Tibial nerve (tissue), 4 donors: ENCODE data around the gene STARD8. TPM values are rescaled to one million over a fixed set of nuclear protein-coding genes. Genes with fewer than 3 reads are reported as not detected.

Source experiments
- DNase-seq, 2 donors: peaks; one replicate each; pipeline ENCODE4 v3.0.0-alpha.2; 2019; ENCODE audit warnings: low spot score in 2 of 2
- H3K27ac ChIP-seq, 4 donors: fragments of 200-600 bp; sonication (generic) in 3 of 4; one replicate each; pipeline ENCODE4 v1.5.1; 2017 to 2019; ENCODE audit warnings: mild to moderate bottlenecking in 1 of 4
- H3K27me3 ChIP-seq, 2 donors: fragments of 200-600 bp; sonication (generic) in 1 of 2; one replicate each; pipeline versions ENCODE4 v1.5.1 to v1.6.0; 2017 to 2019
- H3K36me3 ChIP-seq, 3 donors: fragments of 200-600 bp; sonication (generic); one replicate each; pipeline ENCODE4 v1.5.1; 2018 to 2019
- H3K4me1 ChIP-seq, 4 donors: fragments of 200-600 bp; sonication (generic) in 3 of 4; one replicate each; pipeline ENCODE4 v1.5.1; 2017 to 2019
- H3K4me3 ChIP-seq, 4 donors: fragments of 200-600 bp; sonication (generic) in 3 of 4; one replicate each; pipeline ENCODE4 v1.5.1; 2017 to 2019; ENCODE audit warnings: mild to moderate bottlenecking in 1 of 4, moderate library complexity in 1 of 4
- H3K9me3 ChIP-seq, 4 donors: fragments of 200-600 bp; sonication (generic) in 3 of 4; one replicate each; pipeline ENCODE4 v1.5.1; 2017 to 2019
- CTCF ChIP-seq, 5 experiments: fragments of 200-600 bp in 3 of 5; fragments of 450-650 bp in 2 of 5; sonication (generic) in 3 of 5; IDR thresholded peaks; one replicate each; pipeline ENCODE4 v1.5.1; 2016 to 2019; ENCODE audit warnings: antibody characterized with exemption in 5 of 5, mild to moderate bottlenecking in 3 of 5, moderate library complexity in 2 of 5
- EP300 ChIP-seq, 2 donors: sonication (generic); formaldehyde crosslinking; IDR thresholded peaks; one replicate each; pipeline ENCODE4 v1.6.1; 2017; ENCODE audit warnings: antibody characterized with exemption in 2 of 2, mild to moderate bottlenecking in 1 of 2
- POLR2A ChIP-seq, 2 donors: fragments of 450-650 bp; IDR thresholded peaks; one replicate each; pipeline ENCODE4 v1.6.1; 2017; ENCODE audit warnings: antibody characterized with exemption in 2 of 2, mild to moderate bottlenecking in 2 of 2, moderate library complexity in 2 of 2
- WGBS, 2 donors: methylation state at CpG; one replicate each; pipeline ENCODE4 v1.1.5; 2018; 5-methylcytosine and 5-hydroxymethylcytosine counted together
- total RNA-seq, 4 donors: library from RNA; depleted of rRNA; stranded (reverse); fragments of >200 nt; gene quantifications; one replicate each; pipeline ENCODE4 v1.1.0, GENCODE V29; 2016

STARD8 gene
- total RNA-seq, 4 donors from 2014 or later = 20.7 to 30.8 (median 22.0) TPM

GRCh38 chrX:68695206-68695845 lies 47.9 kb downstream of the STARD8 start:
- H3K4me1 ChIP-seq = peaks cover 0 to 14% (median 0%) of the 10 kb centered on the region in 4 donors
- no peak for TF ChIP-seq EP300 (IDR thresholded peaks at IDR 0.05)
- no peak for TF ChIP-seq POLR2A (IDR thresholded peaks at IDR 0.05)
- TF ChIP-seq CTCF (IDR thresholded peaks at IDR 0.05) = no peak
- 67 to 77% methylated on average over 4 to 5 of the region's 5 CpGs for whole genome bisulfite sequencing, 2 donors
- H3K9me3 ChIP-seq = no peaks in the 10 kb centered on the region
- DNase-seq = no peak
- H3K27ac ChIP-seq = peak overlapping the region in 1 of 4 donors; percentile 50
- peaks cover 0 to 5% of the 10 kb centered on the region in 2 donors for H3K27me3 ChIP-seq
- H3K36me3 ChIP-seq = no peaks in the 10 kb centered on the region
- peak overlapping the region in 1 of 4 donors; percentile 64 for H3K4me3 ChIP-seq

- Histone ChIP-seq H3K4me1 (peaks cover 0 to 16% (median 0%) of the 10 kb centered on the region in 4 donors), H3K36me3 (no peaks in the 10 kb centered on the region), H3K27me3 (peaks cover 0 to 5% of the 10 kb centered on the region in 2 donors), H3K9me3 (no peaks in the 10 kb centered on the region), H3K4me3 (peak overlapping the region in 1 of 4 donors; percentile 64), H3K27ac (peak overlapping the region in 2 of 4 donors; percentile 45 to 50)
- no peak for DNase-seq
- 69 to 72% methylated on average over 6 of the region's 6 CpGs for WGBS, 2 donors
- no peak for TF ChIP-seq POLR2A (IDR thresholded peaks at IDR 0.05)
- no peak for TF ChIP-seq CTCF (IDR thresholded peaks at IDR 0.05)
- no peak for TF ChIP-seq EP300 (IDR thresholded peaks at IDR 0.05)
Observed at GRCh38 chrX:68696267-68696990, 49.0 kb downstream of the STARD8 start.

- WGBS, 2 donors = 62 to 86% methylated on average over 4 to 6 of the region's 6 CpGs
Observed at GRCh38 chrX:68697036-68697435, 49.6 kb downstream of the STARD8 start.

GRCh38 chrX:68697465-68698125 lies 50.1 kb downstream of the STARD8 start:
- DNase-seq = no peak
- TF ChIP-seq EP300 (IDR thresholded peaks at IDR 0.05) (no peak), CTCF (IDR thresholded peaks at IDR 0.05) (no peak), POLR2A (IDR thresholded peaks at IDR 0.05) (no peak)
- no peak overlapping the region for H3K27ac ChIP-seq
- H3K36me3 ChIP-seq = no peaks in the 10 kb centered on the region
- peaks cover 0 to 5% of the 10 kb centered on the region in 2 donors for H3K27me3 ChIP-seq
- 67 to 75% methylated on average over 3 to 6 of the region's 6 CpGs for WGBS, 2 donors
- H3K9me3 ChIP-seq = no peaks in the 10 kb centered on the region
- no peak overlapping the region for H3K4me3 ChIP-seq
- H3K4me1 ChIP-seq = peaks cover 0 to 16% (median 0%) of the 10 kb centered on the region in 4 donors

More at GRCh38 chrX:68697036-68697435, 49.6 kb downstream of the STARD8 start:
- DNase-seq = no peak
- H3K9me3 ChIP-seq = no peaks in the 10 kb centered on the region
- H3K27ac ChIP-seq = no peak overlapping the region
- H3K27me3 ChIP-seq = peaks cover 0 to 5% of the 10 kb centered on the region in 2 donors
- no peak overlapping the region for H3K4me3 ChIP-seq
- TF ChIP-seq POLR2A (IDR thresholded peaks at IDR 0.05) = no peak
- TF ChIP-seq EP300 (IDR thresholded peaks at IDR 0.05) = no peak
- TF ChIP-seq CTCF (IDR thresholded peaks at IDR 0.05) = no peak
- no peaks in the 10 kb centered on the region for H3K36me3 ChIP-seq
- H3K4me1 ChIP-seq = peaks cover 0 to 16% (median 0%) of the 10 kb centered on the region in 4 donors
